Esophagus muscularis mucosa (tissue), 3 donors: Measurements from ENCODE around the gene TRAPPC10.

ENCODE experiments used
- CTCF ChIP-seq, 3 experiments: fragments of 200-600 bp in 2 of 3; fragments of 450-650 bp in 1 of 3; sonication (generic) in 2 of 3; IDR thresholded peaks; one replicate each; pipeline ENCODE4 v1.5.1; 2017 to 2019; ENCODE audit warnings: antibody characterized with exemption in 3 of 3, mild to moderate bottlenecking in 2 of 3, moderate library complexity in 1 of 3
- POLR2AphosphoS5 ChIP-seq, 2 donors: sonication (generic); formaldehyde crosslinking; IDR thresholded peaks; one replicate each; pipeline ENCODE4 v1.6.1; 2017; ENCODE audit warnings: antibody characterized with exemption in 2 of 2

- TF ChIP-seq CTCF (IDR thresholded peaks at IDR 0.05) (no peak), POLR2AphosphoS5 (IDR thresholded peaks at IDR 0.05) (no peak)
Observed at GRCh38 chr21:44018127-44018526, 6.0 kb downstream of the TRAPPC10 start.
